Vagina (tissue), 2 donors: ENCODE results near the gene FAM98A.

ENCODE experiments used
- CTCF ChIP-seq, 3 experiments: fragments of 450-650 bp in 2 of 3; fragments of 200-600 bp in 1 of 3; sonication (generic) in 1 of 3; IDR thresholded peaks; one replicate each; pipeline ENCODE4 v1.5.1; 2017 to 2019; ENCODE audit warnings: antibody characterized with exemption in 3 of 3, mild to moderate bottlenecking in 2 of 3, moderate library complexity in 2 of 3
- POLR2A ChIP-seq, 2 donors: fragments of 450-650 bp; IDR thresholded peaks; one replicate each; pipeline ENCODE4 v1.6.1; 2017; ENCODE audit warnings: antibody characterized with exemption in 2 of 2, mild to moderate bottlenecking in 2 of 2, moderate library complexity in 2 of 2
- POLR2AphosphoS5 ChIP-seq, 2 donors: sonication (generic); formaldehyde crosslinking; IDR thresholded peaks; one replicate each; pipeline ENCODE4 v1.9.0; 2017; ENCODE audit warnings: antibody characterized with exemption in 2 of 2, mild to moderate bottlenecking in 2 of 2, low read depth in 1 of 2; ENCODE audit not compliant: insufficient read depth in 1 of 2

GRCh38 chr2:33636001-33636400, 36.9 kb upstream of the FAM98A start:
- no peak for TF ChIP-seq CTCF (IDR thresholded peaks at IDR 0.05)
- TF ChIP-seq POLR2A (IDR thresholded peaks at IDR 0.05): no peak
- TF ChIP-seq POLR2AphosphoS5 (IDR thresholded peaks at IDR 0.05; ENCODE audit: insufficient read depth in 1 of 2, low read depth in 1 of 2): no peak
